GM18909 (cell line): ENCODE data around the gene PIGO.
A peak's percentile ranks its signal among the peaks of the same experiment; 100 is the strongest.

Source experiments
- ATAC-seq: cut with Tn5 transposase; IDR thresholded peaks from one replicate; pipeline ENCODE4 v1.9.1; 2021; ENCODE audit warnings: mild to moderate bottlenecking; ENCODE audit not compliant: unreplicated experiment, poor library complexity

Gene PIGO

DNA sequence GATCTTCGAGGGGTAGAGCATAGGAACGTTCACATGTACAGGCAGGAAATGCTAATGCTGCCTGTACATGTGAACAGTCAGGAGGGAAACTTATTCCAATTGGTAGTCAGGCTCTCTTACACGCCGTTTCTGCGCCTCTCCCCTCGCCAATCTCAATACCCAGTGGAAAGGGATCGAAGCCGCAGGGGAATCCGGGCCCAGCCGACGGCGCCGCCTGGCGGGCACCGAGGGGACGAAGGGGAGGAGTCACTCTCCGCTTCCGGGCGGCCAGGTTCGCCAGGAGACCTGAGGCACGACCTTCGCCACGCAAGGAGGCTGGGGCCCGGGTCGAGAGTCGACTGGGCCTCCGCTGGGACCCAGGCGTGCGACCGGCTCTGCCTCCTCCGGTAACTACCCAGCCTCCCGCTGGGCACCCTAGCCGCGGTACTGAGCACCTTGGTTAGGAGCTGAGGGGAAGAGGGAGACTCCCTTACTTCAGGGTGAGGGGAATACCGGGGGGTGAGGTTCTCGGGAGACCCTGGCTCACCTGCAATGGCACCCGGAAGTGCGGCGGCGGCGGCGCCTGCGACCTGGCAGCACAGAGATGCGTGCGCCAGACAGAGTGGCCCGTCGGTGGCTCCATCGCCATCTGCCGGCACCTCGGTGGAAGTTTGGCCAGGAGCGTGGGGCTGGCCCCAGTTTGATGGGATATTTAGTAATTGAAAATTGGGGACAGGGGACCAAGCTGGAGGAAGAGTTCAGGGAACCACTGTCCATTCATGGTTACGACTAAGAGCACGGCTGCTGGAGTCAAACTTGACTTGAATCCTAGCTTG, at the start of gene PIGO:
PIGO (minus strand) TSS at position 557 of the 815 bp plus-strand sequence. CDS start 1,026 bp downstream, outside the sequence.
- ATAC-seq = peak; percentile 88

DNA sequence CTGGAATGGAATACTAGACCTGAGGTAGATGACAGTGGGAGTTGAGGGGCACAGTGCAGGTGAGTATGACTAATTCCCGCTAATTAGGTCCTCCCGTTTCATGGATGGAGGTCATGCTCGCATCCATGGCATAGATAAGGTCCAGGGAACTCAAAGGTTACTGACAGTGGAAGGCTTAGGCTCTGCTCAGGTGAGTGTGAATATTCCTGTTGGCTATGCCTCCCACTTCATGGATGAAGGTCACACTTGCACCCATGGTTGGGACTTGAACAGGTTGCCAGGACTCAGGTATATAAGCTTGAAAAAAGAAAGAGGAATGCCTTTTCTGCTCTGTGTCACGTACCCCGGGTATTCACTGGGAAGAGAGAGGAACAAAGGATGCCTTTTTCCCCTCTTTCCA, 45.6 kb upstream of the PIGO start:
- ATAC-seq = no peak

DNA sequence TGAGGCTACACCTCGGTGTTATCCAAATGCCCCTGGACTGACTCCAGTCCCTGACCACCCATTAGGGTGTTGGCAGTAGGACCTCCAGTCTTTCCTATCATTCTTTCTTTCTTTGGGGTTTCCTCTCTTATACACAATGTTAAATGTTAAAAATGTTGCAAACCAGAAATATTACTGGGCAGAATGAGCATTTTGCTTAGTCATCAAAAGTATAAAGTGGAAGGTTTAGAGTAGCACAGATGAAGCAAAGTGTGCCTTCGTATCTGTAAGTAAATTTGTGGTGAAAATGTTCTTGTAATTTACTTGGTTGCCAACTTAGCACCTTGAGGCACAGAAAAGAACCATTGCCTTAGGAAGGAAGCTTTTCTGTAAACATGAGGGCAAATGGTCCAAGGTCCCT, 43.7 kb upstream of the PIGO start:
- no peak for ATAC-seq

DNA sequence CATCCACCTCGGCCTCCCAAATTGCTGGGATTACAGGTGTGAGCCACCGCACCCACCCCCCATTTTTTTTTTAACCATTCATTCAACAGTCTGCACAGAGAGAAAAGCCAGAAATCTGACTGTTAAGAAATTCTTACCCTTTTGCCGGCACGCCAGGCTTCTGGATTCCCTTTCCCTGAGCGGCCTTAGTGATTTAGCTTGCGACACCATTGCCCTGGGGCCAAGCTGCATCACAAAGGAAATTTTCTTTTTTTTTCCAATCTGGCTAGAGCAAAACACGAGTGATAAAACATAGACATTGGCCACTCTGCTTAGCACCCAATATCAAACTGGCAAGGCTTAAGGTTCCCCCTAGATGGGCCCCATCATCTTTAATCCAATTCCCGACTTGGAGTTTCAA, 40.5 kb upstream of the PIGO start:
- ATAC-seq = no peak

DNA sequence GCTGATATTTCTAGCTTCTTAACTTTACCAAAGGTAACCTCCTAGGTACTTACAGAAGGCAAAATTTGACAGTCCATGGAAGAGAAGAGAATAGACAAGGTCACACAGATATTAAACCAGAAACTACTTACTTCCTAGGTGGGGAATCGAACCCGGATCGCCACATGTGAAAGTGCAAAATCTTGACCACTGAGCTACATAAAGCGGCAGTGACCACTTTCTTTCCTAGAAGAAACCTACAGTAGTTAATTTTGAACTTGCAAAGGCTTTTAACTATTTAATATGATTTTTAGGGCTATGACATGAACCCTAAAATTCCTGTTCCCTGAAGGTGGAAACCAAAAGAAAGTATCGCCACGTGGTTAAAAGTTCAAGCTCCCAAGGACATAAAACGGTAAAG, 39.6 kb upstream of the PIGO start:
- ATAC-seq = no peak

DNA sequence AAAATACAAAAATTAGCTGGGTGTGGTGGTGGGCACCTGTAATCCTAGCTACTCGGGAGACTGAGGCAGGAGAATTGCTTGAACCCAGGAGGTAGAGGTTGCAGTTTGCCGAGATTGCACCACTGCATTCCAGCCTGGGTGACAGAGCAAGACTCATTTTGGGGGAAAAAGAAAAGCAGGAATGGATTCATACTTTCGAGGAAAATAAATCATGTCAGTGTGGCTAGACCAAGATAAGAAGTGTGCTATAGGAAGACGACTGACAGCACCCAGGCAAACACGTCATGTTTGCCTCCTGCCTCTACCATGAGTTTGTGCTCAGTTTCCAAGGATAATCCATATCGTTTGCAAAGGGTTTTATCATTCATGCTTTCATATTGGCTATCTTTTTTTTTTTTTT, 38.5 kb upstream of the PIGO start:
- no peak for ATAC-seq

DNA sequence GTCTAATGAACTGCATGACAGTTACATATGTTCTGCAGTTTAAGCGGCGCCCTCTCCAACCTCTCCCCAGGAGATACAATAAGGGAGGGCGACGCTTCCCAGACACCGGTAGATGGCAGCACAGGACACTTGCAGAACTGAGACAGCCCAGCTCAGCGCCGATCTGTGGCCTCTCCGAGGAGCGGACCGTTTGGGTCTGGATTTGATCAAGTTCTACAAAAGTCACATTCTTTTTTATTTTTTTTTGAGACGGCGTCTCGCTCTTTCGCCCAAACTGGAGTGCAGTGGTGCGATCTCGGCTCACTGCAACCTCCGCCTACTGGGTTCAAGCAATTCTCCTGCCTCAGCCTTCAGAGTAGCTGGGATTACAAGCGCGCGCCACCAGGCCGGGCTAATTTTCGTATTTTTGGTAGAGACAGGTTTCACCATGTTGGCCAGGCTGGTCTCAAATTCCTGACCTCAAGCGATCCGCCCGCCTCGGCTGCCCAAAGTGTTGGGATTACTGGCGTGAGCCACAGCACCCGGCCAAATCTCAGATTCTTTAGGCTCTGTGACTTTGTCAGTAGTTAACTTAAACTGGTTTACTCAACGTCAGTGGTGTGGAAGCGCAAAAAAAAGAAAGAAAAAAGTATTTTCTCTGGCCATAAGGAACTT, 20.6 kb upstream of the PIGO start:
- ATAC-seq = peak; percentile 51

DNA sequence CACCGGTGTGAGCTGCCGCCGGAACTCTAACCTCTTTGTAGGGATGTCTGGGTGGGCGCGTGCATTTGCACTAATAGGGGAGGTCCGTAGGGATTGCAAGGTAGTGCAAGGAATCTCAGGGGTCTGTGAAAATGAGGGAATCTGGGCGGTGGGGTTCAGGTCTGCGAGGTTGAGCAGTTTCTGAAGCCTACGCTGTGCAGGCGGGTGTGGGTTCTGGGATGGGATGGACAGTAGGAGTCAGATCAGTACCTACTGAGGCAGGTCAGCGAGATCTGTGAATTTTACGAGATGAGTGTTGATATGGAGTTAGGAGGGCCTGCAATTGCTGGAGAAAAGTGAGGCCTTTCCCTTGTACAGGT, 20.1 kb upstream of the PIGO start:
- ATAC-seq = no peak

DNA sequence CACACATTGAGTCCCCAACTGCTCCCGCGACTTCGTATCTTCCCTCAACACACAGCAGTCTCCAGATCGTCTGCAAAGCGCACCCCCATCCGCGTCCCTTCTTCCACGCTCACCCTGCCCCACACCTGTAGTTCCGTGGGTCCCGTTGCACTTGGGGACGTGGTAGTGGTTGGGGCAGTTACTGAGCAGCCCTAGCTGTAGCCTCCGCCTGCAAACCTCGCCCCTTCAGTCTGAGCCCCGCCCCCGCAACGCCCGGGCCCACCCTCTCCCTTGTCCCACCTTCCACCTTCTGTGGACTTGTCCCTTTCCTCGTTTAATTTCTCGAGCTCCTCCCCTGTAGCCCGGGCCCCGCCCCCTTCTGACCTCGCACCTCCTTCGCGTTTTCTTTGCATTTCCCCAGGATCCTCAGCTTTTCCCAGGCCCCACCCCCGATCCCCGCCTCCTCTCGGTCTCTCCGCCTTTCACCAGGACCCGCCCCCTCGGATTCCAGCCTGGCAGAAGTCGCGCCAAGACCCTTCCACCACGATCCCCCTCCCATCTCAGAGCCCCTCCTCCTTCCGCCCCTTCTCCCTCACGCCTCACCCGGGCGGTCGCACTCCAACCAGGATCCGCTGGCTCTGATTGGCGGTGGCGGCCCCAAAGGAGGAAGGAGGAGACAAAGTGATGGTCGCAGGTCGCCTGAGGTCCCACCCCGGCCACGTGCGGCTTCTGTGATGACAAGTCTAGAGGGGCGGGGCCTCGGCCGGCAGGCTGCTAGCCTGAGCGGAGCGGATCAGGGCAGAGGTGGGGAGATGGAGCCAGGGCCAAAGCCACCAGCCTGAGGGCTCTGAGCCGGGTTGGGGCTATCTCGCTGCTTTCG, 19.5 kb upstream of the PIGO start, which contains the start of gene ATOSB:
ATOSB (minus strand) TSS at position 183 of the 859 bp plus-strand sequence. CDS start 7,588 bp downstream, outside the sequence.
- peak; percentile 66 for ATAC-seq

DNA sequence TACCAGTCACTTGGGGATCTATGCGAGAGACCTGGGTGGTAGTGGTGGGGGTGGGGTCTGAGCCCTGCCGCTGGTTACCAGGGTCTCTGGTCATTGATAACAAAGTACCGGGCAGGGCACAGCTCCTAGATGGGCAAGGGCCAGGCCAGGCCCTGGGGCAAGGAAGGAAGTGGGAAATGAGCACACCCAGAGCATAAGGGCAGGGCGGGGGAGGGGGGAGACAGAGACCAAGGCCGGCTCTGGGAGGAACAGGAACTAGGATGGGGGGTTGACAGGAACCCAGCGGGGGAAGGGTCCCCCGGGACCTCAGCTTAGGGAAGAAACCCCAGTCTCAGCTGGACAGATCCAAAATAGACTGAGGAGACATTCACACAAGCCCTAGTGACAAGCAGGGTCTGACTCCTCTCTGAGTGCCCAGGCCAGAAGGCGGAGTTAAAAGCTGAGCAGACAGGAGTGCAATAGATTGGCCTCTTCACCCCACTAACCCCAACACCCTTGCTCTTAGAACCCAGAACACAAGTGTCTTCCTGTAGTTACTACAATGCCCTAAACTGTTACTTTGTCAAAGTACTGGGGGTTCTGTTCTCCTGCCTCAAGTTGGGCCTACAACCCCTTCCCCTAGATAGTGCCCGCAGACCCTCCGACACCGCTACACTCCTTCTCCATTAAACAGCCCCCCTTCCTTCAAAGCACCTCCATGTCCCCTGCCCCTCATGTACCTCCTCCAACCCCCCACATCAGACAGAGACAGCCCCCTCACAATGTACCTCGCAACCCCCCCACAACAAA, 18.6 kb upstream of the PIGO start:
- no peak for ATAC-seq

DNA sequence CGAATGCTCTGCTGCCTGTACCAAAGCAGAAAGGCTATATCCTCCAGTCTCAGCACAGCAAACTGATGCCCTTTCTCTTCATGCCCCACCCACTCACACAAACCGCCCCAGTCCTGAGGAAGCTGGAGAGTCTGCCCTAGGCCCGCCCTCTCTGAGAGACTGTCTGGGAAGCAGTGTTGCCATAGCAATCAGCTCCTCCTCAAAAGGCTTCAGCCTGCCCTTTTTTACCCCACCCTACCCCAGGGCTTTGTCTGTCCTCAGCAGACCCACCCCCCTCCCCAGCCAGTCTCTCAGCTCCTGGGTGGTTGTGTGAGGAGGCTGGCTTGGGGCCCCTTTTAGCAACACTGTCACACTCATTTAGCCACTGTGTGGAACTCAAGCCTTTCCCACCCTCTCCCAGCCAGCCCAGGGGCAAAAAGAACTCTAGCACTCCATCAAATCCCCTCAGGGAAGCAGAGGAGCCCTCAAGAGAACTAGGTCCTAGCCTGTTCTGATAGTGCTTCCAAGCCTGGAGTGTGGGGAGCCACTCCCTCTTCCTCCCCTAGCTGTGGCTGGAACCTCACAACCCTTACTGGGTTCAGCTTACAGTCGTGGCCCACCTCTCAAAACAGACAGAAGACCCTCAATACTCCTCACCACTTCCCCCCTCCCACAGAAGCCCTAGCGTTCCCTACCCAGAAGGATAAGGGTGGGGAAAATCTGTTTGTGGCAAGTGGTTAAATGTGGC, 17.9 kb upstream of the PIGO start:
- no peak for ATAC-seq

DNA sequence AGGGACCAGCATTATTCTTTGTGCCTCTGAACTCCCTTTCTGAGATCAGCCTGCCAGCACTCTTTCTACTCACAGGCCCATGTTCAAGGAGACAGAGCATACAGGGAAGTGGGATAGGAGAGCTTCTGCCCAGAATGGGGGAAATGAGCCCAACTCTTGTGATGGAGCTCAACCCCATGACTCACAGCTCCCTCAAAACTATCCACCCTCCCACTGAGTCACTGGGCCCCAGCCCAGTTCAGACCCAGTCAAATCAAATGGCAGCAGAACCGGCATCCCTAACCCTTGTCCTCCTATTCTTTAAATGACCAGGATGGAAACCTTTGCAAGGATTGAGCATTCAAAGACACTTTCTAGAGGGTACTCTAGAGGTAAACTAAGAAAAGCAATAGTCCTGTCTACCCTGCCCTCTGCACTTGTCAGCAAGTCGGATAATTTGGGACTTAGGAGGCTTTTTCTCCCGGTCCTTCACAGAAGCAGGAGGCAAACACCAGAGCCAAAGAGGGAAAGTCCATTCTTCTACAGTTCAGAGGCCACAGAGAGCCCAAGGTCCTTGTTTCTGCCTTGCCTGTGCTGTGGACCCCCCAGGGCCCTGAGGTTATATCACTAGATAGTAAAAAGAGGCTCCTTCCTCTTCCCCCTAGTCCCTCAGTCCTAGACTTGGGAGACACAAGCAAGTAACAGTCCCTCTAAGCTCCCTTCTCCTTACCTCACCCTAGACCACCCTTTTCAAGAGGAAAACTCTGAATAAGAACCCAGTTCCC, 16.0 kb upstream of the PIGO start:
- ATAC-seq = no peak

DNA sequence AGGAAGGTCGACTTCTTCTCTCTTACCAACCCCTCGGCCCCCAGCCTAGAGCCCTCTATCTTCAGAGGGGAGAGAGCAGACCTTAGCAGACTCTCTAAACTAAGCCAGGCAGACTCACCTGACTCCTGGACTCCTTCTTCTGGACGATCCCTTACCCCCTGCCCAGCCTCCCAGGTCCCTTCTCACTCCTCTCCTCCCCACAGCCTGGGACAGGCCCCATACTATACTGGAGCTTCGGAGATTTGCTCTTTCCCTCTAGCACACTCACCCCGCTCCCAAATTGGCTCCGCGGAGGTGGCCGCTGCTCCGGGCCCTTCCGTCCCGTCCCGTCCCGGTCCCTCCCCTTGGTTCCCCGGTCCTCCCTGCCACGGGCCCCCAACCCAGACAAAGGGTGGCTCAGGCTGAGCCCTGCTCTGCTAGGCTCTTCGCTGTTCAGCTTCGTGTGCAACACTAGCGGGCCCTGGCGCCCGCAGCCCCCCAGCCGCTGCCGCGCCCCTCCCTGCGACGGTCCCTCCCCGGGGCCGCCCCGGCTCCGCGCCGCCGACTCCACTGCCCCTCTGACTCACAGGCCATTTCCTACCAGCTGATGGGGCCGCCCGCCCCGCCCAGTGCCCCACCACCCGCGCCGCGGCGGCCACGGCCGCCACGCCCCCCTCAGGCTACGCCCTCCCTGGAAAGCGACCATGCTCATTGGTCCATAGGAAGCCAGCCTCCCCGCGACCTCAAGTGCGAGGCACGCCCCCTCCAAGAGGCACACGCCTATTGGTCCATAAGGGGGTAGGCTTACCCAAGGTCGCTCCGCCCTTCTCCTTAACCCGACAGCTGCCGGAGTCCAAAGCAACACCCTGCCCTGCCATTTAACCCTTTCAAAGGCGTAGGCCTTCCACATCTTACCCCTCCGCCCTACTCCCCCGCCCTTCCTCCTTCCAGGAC, 14.9 kb upstream of the PIGO start:
- peak; percentile 78 for ATAC-seq

DNA sequence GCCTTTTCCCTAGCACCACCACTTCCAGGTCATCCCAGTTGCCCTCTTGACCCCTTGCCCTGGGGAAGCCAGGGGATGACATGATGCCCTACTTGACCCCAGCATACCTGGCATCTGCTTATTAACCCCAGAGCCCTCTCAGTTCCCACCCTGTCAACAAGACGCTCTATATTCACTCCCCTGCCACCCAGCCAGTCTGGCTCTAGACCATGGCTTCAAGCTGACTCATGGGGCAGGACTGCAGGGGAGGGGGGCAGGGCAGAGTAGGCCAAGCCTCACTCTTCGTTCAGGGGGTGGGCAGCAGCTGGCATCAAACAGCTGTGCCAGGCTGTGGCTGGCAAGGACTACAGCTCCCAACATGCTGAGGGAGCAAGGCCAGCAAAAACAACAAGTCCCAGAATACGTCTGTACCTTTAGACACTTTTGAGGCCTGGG, 14.0 kb upstream of the PIGO start:
- ATAC-seq = no peak

DNA sequence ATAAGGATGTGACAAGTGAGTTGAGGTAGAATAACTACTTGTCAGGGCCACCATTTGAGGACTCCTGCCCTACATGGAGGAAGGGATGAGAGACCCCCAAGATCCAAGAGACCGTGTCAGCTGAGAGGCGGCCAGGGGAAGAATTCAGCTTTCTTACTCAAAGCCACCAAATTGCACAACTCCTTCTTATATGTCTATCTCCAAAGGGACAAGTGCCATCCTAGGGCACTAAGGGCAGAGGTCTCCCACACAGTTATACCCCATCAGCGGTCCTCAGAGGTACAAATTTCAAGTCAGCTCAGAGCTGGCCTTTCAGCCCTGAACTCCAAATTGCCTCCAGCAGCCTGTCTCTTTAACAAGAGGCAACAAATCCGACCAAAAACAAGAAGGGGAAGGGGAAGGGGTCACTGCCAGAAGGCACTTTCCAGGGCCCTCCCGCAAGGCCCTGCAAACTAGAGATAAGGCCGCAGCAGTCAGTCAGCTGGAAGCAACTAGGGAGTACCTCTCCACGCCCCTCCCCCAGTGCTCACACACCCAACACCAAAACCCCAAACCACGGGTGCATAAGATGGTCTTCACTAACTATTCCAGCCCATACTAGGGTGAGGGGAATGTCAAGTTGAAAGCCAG, 12.7 kb upstream of the PIGO start:
- ATAC-seq = no peak

DNA sequence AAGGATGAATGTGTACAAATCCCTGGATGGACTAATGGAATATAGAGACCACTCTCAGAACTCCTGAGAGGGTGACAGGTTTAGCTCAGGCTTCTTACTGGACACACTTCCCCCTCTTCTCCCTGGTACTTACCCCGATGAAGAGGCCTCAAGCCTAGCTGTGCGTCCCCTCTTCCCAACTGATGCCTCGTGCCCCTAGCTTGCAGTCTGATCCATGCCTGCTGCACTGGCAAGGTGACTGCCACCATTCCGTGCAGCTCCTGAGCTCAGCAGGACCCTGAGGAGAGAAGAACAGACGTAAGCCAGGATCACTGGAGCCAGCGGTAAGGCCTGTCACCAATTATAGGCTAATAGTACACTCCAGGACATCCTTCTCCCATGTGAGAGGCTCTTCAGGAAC, 12.1 kb upstream of the PIGO start:
- ATAC-seq = no peak
